ENCODE data around the gene C11orf65.

GRCh38 chr11:108498046-108498815, 30.9 kb upstream of the C11orf65 start, which contains the start of gene POGLUT3:
- no peak for TF ChIP-seq CTCF (IDR thresholded peaks at IDR 0.05; ENCODE audit: insufficient read depth, low read depth, low read length)
- no peak for TF ChIP-seq EZH2 (IDR thresholded peaks at IDR 0.05; ENCODE audit: insufficient read depth, low read length)
